HEK293 (cell line): ENCODE results near the gene MITF.

ENCODE experiments used
- CTCF ChIA-PET: fragments of 350-600 bp; formaldehyde crosslinking; extraction: SDS; loops from one replicate; lab custom pipeline; 2021; ENCODE audit warnings: antibody characterized with exemption; lab: Yijun Ruan, JAX
- POLR2A ChIA-PET: fragments of 300-600 bp; formaldehyde crosslinking; extraction: SDS; loops from one replicate; lab custom pipeline; 2020; ENCODE audit warnings: antibody characterized with exemption, inconsistent platforms; lab: Yijun Ruan, JAX
- H3K27ac ChIP-seq: fragments of 200-500 bp; sonication (Bioruptor generic); 2 replicates; pipeline ENCODE4 v1.5.1; 2014; ENCODE audit warnings: low read depth, low read length, control low read depth, inconsistent platforms; ENCODE audit errors: extremely low read depth
- H3K36me3 ChIP-seq, 2 experiments: fragments of 200-500 bp in 1 of 2; sonication (Bioruptor generic) in 1 of 2; 1 replicate in 1 of 2; 2 replicates in 1 of 2; pipeline ENCODE4 v1.5.1; 2014 to 2017; ENCODE audit warnings: inconsistent platforms in 2 of 2, low read length in 2 of 2; ENCODE audit not compliant: control insufficient read depth in 2 of 2, insufficient read depth in 1 of 2
- H3K4me1 ChIP-seq: fragments of 200-500 bp; sonication (Bioruptor generic); 2 replicates; pipeline ENCODE4 v1.5.1; 2014; ENCODE audit warnings: mild to moderate bottlenecking, low read length, inconsistent platforms; ENCODE audit not compliant: control insufficient read depth, insufficient read depth
- H3K4me3 ChIP-seq: 2 replicates; pipeline ENCODE4 v1.5.1; 2011; ENCODE audit warnings: low read depth, mild to moderate bottlenecking, control low read depth, low read length, moderate library complexity
- H3K9me3 ChIP-seq: fragments of 200-500 bp; sonication (Bioruptor generic); 2 replicates; pipeline ENCODE4 v1.5.1; 2014; ENCODE audit warnings: low read depth, low read length, inconsistent platforms; ENCODE audit not compliant: control insufficient read depth, insufficient read depth
- FEZF1 ChIP-seq: fragments of 450-650 bp; formaldehyde crosslinking; IDR thresholded peaks from 2 replicates; pipeline ENCODE4 v1.5.1; 2016; ENCODE audit warnings: missing biosample characterization, missing genetic modification characterization
- MYNN ChIP-seq: fragments of 450-650 bp; formaldehyde crosslinking; IDR thresholded peaks from 2 replicates; pipeline ENCODE4 v1.5.1; 2016; ENCODE audit warnings: missing biosample characterization, missing genetic modification characterization, borderline replicate concordance
- PBX3 ChIP-seq: sonication (generic); formaldehyde crosslinking; IDR thresholded peaks from 2 replicates; pipeline ENCODE4 v1.8.1; 2022; ENCODE audit warnings: mild to moderate bottlenecking, moderate library complexity, missing genetic modification reagents
- ZBTB7A ChIP-seq: fragments of 450-650 bp; formaldehyde crosslinking; IDR thresholded peaks from 2 replicates; pipeline ENCODE4 v1.5.1; 2016; ENCODE audit warnings: low read depth, missing biosample characterization, missing genetic modification characterization
- ZNF138 ChIP-seq: fragments of 450-650 bp; formaldehyde crosslinking; IDR thresholded peaks from 2 replicates; pipeline ENCODE4 v1.5.1; 2016; ENCODE audit warnings: missing biosample characterization, missing genetic modification characterization, borderline replicate concordance
- ZNF266 ChIP-seq: fragments of 450-650 bp; formaldehyde crosslinking; IDR thresholded peaks from 2 replicates; pipeline ENCODE4 v1.5.1; 2016; ENCODE audit warnings: missing biosample characterization, missing genetic modification characterization, low read depth
- ZNF335 ChIP-seq: fragments of 450-650 bp; formaldehyde crosslinking; conservative IDR thresholded peaks from 2 replicates; pipeline ENCODE4 v1.5.1; 2016; ENCODE audit warnings: missing biosample characterization, missing genetic modification characterization
- ZNF394 ChIP-seq: fragments of 450-650 bp; formaldehyde crosslinking; IDR thresholded peaks from 2 replicates; pipeline ENCODE4 v1.5.1; 2016; ENCODE audit warnings: missing biosample characterization, missing genetic modification characterization, mild to moderate bottlenecking, moderate library complexity, borderline replicate concordance
- ZNF571 ChIP-seq: fragments of 450-650 bp; formaldehyde crosslinking; IDR thresholded peaks from 2 replicates; pipeline ENCODE4 v1.5.0; 2017; ENCODE audit warnings: missing biosample characterization, missing genetic modification characterization
- ZNF600 ChIP-seq: fragments of 450-650 bp; formaldehyde crosslinking; IDR thresholded peaks from 2 replicates; pipeline ENCODE4 v1.5.1; 2016; ENCODE audit warnings: missing biosample characterization, missing genetic modification characterization
- ZNF626 ChIP-seq: fragments of 450-650 bp; sonication (Bioruptor Pico); formaldehyde crosslinking; IDR thresholded peaks from 2 replicates; pipeline ENCODE4 v1.5.1; 2018; ENCODE audit warnings: missing biosample characterization, missing genetic modification characterization, inconsistent platforms
- ZNF76 ChIP-seq: fragments of 450-650 bp; formaldehyde crosslinking; IDR thresholded peaks from 2 replicates; pipeline ENCODE4; 2016; ENCODE audit warnings: low read depth, missing biosample characterization, missing genetic modification characterization, borderline replicate concordance
- ZNF768 ChIP-seq: fragments of 450-650 bp; formaldehyde crosslinking; IDR thresholded peaks from 2 replicates; pipeline ENCODE4 v1.5.1; 2018; ENCODE audit warnings: missing biosample characterization, mild to moderate bottlenecking, missing genetic modification characterization
- ZNF837 ChIP-seq: fragments of 450-650 bp; formaldehyde crosslinking; IDR thresholded peaks from 2 replicates; pipeline ENCODE4 v1.5.1; 2016; ENCODE audit warnings: missing biosample characterization, missing genetic modification characterization
- ZSCAN30 ChIP-seq: fragments of 450-650 bp; IDR thresholded peaks from 2 replicates; pipeline ENCODE4 v1.5.1; 2018; ENCODE audit warnings: missing biosample characterization, mild to moderate bottlenecking, missing genetic modification characterization, moderate library complexity
- TF ChIP-seq, protein P1 (sequence below): fragments of 450-650 bp; formaldehyde crosslinking; IDR thresholded peaks from 2 replicates; pipeline ENCODE4 v1.5.0; 2017; ENCODE audit warnings: missing biosample characterization, missing genetic modification characterization, borderline replicate concordance
- TF ChIP-seq, protein P2 (sequence below): fragments of 450-650 bp; formaldehyde crosslinking; conservative IDR thresholded peaks from 2 replicates; pipeline ENCODE4 v1.5.1; 2016; ENCODE audit warnings: low read depth, missing biosample characterization, missing genetic modification characterization
- TF ChIP-seq, protein P3 (sequence below): fragments of 450-650 bp; formaldehyde crosslinking; IDR thresholded peaks from 2 replicates; pipeline ENCODE4 v1.5.1; 2016; ENCODE audit warnings: missing biosample characterization, missing genetic modification characterization, low read depth
- TF ChIP-seq, protein P4 (sequence below): fragments of 450-650 bp; formaldehyde crosslinking; IDR thresholded peaks from 2 replicates; pipeline ENCODE4 v1.5.1; 2016; ENCODE audit warnings: missing biosample characterization, missing genetic modification characterization

MITF gene

DNA sequence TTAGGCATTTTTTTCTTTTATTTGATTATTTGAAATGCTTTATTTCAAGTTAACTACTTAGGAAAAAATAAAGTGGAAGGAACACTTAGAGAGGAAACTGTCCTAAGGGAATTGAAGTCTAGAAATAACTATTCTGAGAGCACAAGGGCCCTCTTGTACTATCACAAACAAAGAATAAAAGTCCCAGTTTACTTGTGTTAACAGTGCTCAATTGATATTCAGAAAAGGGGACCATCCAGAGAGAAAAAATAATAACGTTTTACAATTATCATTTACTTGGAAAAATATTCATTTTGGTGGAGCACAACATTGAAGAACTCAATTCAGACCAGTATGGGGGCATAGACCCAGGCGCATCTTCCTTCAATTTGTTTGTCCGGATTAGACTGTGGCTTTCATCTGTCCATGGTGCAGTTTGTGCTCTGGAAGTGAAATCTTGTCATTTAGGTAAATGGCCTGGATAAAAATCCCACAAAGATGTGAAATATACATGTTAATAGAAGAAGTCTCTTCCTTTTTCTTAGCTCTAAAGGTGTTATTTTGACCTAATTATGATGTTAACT, 205.7 kb downstream of the MITF start:
- H3K9me3 ChIP-seq = no peaks in the 10 kb centered on the region
- no peaks in the 10 kb centered on the region for H3K4me1 ChIP-seq
- TF ChIP-seq ZNF571 = no peak
- no peak for TF ChIP-seq FEZF1 (tag by site-specific recombination)
- no peak for TF ChIP-seq ZNF266
- no peak for TF ChIP-seq ZNF837 (tag by site-specific recombination)
- no peak for TF ChIP-seq ZSCAN30
- TF ChIP-seq, protein P1, sequence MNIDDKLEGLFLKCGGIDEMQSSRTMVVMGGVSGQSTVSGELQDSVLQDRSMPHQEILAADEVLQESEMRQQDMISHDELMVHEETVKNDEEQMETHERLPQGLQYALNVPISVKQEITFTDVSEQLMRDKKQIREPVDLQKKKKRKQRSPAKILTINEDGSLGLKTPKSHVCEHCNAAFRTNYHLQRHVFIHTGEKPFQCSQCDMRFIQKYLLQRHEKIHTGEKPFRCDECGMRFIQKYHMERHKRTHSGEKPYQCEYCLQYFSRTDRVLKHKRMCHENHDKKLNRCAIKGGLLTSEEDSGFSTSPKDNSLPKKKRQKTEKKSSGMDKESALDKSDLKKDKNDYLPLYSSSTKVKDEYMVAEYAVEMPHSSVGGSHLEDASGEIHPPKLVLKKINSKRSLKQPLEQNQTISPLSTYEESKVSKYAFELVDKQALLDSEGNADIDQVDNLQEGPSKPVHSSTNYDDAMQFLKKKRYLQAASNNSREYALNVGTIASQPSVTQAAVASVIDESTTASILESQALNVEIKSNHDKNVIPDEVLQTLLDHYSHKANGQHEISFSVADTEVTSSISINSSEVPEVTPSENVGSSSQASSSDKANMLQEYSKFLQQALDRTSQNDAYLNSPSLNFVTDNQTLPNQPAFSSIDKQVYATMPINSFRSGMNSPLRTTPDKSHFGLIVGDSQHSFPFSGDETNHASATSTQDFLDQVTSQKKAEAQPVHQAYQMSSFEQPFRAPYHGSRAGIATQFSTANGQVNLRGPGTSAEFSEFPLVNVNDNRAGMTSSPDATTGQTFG = no peak
- TF ChIP-seq, protein P2, sequence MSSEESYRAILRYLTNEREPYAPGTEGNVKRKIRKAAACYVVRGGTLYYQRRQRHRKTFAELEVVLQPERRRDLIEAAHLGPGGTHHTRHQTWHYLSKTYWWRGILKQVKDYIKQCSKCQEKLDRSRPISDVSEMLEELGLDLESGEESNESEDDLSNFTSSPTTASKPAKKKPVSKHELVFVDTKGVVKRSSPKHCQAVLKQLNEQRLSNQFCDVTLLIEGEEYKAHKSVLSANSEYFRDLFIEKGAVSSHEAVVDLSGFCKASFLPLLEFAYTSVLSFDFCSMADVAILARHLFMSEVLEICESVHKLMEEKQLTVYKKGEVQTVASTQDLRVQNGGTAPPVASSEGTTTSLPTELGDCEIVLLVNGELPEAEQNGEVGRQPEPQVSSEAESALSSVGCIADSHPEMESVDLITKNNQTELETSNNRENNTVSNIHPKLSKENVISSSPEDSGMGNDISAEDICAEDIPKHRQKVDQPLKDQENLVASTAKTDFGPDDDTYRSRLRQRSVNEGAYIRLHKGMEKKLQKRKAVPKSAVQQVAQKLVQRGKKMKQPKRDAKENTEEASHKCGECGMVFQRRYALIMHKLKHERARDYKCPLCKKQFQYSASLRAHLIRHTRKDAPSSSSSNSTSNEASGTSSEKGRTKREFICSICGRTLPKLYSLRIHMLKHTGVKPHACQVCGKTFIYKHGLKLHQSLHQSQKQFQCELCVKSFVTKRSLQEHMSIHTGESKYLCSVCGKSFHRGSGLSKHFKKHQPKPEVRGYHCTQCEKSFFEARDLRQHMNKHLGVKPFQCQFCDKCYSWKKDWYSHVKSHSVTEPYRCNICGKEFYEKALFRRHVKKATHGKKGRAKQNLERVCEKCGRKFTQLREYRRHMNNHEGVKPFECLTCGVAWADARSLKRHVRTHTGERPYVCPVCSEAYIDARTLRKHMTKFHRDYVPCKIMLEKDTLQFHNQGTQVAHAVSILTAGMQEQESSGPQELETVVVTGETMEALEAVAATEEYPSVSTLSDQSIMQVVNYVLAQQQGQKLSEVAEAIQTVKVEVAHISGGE (tag by site-specific recombination) = no peak
- no peak for TF ChIP-seq ZNF76
- TF ChIP-seq ZNF394 (tag by site-specific recombination) = no peak
- no peak for TF ChIP-seq ZNF138 (tag by site-specific recombination)
- no peak for TF ChIP-seq PBX3 (CRISPR knock-in tag)
- no peak for TF ChIP-seq ZNF626
- no peak for TF ChIP-seq MYNN (tag by site-specific recombination)
- TF ChIP-seq, protein P3, sequence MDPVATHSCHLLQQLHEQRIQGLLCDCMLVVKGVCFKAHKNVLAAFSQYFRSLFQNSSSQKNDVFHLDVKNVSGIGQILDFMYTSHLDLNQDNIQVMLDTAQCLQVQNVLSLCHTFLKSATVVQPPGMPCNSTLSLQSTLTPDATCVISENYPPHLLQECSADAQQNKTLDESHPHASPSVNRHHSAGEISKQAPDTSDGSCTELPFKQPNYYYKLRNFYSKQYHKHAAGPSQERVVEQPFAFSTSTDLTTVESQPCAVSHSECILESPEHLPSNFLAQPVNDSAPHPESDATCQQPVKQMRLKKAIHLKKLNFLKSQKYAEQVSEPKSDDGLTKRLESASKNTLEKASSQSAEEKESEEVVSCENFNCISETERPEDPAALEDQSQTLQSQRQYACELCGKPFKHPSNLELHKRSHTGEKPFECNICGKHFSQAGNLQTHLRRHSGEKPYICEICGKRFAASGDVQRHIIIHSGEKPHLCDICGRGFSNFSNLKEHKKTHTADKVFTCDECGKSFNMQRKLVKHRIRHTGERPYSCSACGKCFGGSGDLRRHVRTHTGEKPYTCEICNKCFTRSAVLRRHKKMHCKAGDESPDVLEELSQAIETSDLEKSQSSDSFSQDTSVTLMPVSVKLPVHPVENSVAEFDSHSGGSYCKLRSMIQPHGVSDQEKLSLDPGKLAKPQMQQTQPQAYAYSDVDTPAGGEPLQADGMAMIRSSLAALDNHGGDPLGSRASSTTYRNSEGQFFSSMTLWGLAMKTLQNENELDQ (tag by site-specific recombination) = no peak
- TF ChIP-seq ZNF335 (tag by site-specific recombination) = no peak
- TF ChIP-seq ZBTB7A (tag by site-specific recombination) = no peak
- no peak for TF ChIP-seq ZNF600 (tag by site-specific recombination)
- no peak for TF ChIP-seq ZNF768
- TF ChIP-seq, protein P4, sequence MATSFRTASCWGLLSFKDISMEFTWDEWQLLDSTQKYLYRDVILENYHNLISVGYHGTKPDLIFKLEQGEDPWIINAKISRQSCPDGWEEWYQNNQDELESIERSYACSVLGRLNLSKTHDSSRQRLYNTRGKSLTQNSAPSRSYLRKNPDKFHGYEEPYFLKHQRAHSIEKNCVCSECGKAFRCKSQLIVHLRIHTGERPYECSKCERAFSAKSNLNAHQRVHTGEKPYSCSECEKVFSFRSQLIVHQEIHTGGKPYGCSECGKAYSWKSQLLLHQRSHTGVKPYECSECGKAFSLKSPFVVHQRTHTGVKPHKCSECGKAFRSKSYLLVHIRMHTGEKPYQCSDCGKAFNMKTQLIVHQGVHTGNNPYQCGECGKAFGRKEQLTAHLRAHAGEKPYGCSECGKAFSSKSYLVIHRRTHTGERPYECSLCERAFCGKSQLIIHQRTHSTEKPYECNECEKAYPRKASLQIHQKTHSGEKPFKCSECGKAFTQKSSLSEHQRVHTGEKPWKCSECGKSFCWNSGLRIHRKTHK = no peak
- H3K36me3 ChIP-seq = no peaks in the 10 kb centered on the region
- POLR2A ChIA-PET = no interaction called here
- no peak overlapping the region for H3K27ac ChIP-seq
- CTCF ChIA-PET = interaction anchor here (1.0 kb wide), 1 partner anchor 254 kb away, joined by 5 read pairs; no protein-coding TSS in a partner anchor
- H3K4me3 ChIP-seq = no peak overlapping the region
